NOMO-1 (cell line): ENCODE results near the gene EBLN2.

Source experiments
- DNase-seq, 2 experiments: peaks; one replicate each; lab custom pipeline; 2025; ENCODE audit not compliant: unreplicated experiment in 2 of 2; lab: John Stamatoyannopoulos, UW

EBLN2 gene

GRCh38 chr3:73061416-73061815 lies at the start of gene EBLN2:
Gene EBLN2 (plus strand): TSS chr3:73061659. CDS start chr3:73062082, 423 bp downstream.
- no peak for DNase-seq

- DNase-seq, result no peak
Observed at GRCh38 chr3:73018298-73018697, 43.2 kb upstream of the EBLN2 start.

- DNase-seq, result no peak
Observed at GRCh38 chr3:73018790-73019441, 42.5 kb upstream of the EBLN2 start.

GRCh38 chr3:73021301-73021835 lies 40.1 kb upstream of the EBLN2 start:
- no peak for DNase-seq

- DNase-seq, result no peak
Observed at GRCh38 chr3:73024836-73025235, 36.6 kb upstream of the EBLN2 start.

GRCh38 chr3:73026111-73026759 lies 35.2 kb upstream of the EBLN2 start:
- DNase-seq, result no peak

- DNase-seq, result no peak
Observed at GRCh38 chr3:73026760-73027113, 34.7 kb upstream of the EBLN2 start.

- no peak for DNase-seq
Observed at GRCh38 chr3:73028803-73029202, 32.7 kb upstream of the EBLN2 start.

- no peak for DNase-seq
Observed at GRCh38 chr3:73029321-73029796, 32.1 kb upstream of the EBLN2 start.

- DNase-seq, result no peak
Observed at GRCh38 chr3:73030073-73030597, 31.3 kb upstream of the EBLN2 start.

- no peak for DNase-seq
Observed at GRCh38 chr3:73031573-73032103, 29.8 kb upstream of the EBLN2 start.

- no peak for DNase-seq
Observed at GRCh38 chr3:73036694-73037591, 24.5 kb upstream of the EBLN2 start.

GRCh38 chr3:73041537-73041936 lies 19.9 kb upstream of the EBLN2 start:
- DNase-seq, result no peak

- DNase-seq, result no peak
Observed at GRCh38 chr3:73043414-73043813, 18.0 kb upstream of the EBLN2 start.

GRCh38 chr3:73045391-73045790 lies 16.1 kb upstream of the EBLN2 start:
- DNase-seq, result no peak

- no peak for DNase-seq
Observed at GRCh38 chr3:73046195-73046594, 15.3 kb upstream of the EBLN2 start.

GRCh38 chr3:73049319-73049718 lies 12.1 kb upstream of the EBLN2 start:
- no peak for DNase-seq

- DNase-seq, result no peak
Observed at GRCh38 chr3:73052857-73053256, 8.6 kb upstream of the EBLN2 start.

GRCh38 chr3:73055583-73055982 lies 5.9 kb upstream of the EBLN2 start:
- no peak for DNase-seq

- peak in 1 of 2 experiments; percentile 52 for DNase-seq
Observed at GRCh38 chr3:73056014-73056844, 5.2 kb upstream of the EBLN2 start.
